Muscle layer of colon (tissue), 2 donors: ENCODE data around the gene FRMD5.
"Not testable (repeated sequence)": the region's sequence is repeated elsewhere in the genome, so short reads cannot be mapped to it uniquely, and the experiment has no call there.

Source experiments
- H3K27ac ChIP-seq: one replicate; pipeline ENCODE4 v1.7.0; 2013; ENCODE audit warnings: low read depth, mild to moderate bottlenecking, low read length, moderate library complexity
- H3K27me3 ChIP-seq, 2 donors: one replicate each; pipeline ENCODE4 v1.7.0; 2013; ENCODE audit warnings: low read length in 2 of 2, mild to moderate bottlenecking in 2 of 2; ENCODE audit not compliant: insufficient read depth in 2 of 2, control insufficient read depth in 1 of 2
- H3K36me3 ChIP-seq: one replicate; pipeline ENCODE4 v1.7.0; 2013; ENCODE audit warnings: mild to moderate bottlenecking, low read length; ENCODE audit not compliant: insufficient read depth
- H3K4me1 ChIP-seq: one replicate; pipeline ENCODE4 v1.7.0; 2013; ENCODE audit warnings: mild to moderate bottlenecking, low read length; ENCODE audit not compliant: insufficient read depth
- H3K4me3 ChIP-seq, 2 donors: one replicate each; pipeline ENCODE4 v1.7.0; 2013; ENCODE audit warnings: low read length in 2 of 2, low read depth in 1 of 2, mild to moderate bottlenecking in 1 of 2, moderate library complexity in 1 of 2
- H3K9ac ChIP-seq: one replicate; pipeline ENCODE4 v1.7.0; 2013; ENCODE audit warnings: low read length
- H3K9me3 ChIP-seq: one replicate; pipeline ENCODE4 v1.7.0; 2013; ENCODE audit warnings: mild to moderate bottlenecking, low read length
- donor health status: abdominal sarcoma.
- donor health status: Adenocarcinoma of cecum.

Gene FRMD5

DNA sequence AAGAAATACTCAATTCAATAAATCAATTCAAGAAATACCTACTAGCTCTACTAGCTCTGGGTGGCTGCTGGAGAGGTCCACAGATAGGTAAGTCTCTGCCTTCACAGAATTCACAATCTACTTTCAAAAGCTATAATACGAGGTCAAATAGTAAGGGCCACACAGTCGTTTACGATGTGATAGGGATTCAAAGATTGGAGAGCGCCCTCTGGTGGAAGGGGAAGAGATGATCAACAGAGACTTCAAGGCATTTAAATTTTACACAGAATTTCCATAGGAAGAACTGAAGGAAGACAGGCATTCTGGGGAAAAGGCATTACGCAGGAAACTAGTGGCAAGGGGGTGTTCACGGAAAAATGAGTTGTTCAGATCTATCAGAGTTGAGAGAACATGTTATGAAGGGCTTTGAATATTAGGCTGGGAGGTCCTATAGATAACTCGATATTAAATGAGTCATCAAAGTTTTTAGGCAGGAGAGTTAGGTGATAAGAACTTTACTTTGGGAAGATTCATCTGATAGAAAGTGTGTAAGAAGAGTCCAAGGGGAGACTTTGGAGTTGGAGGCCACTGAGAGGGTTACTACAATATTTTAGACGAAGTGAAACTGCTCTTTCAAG lies 128.8 kb downstream of the FRMD5 start:
- Histone ChIP-seq H3K4me3 (no peak overlapping the region), H3K9ac (no peak overlapping the region), H3K9me3 (no peaks in the 10 kb centered on the region), H3K27ac (no peak overlapping the region), H3K4me1 (no peaks in the 10 kb centered on the region), H3K27me3 (no peaks in the 10 kb centered on the region), H3K36me3 (no peaks in the 10 kb centered on the region)

DNA sequence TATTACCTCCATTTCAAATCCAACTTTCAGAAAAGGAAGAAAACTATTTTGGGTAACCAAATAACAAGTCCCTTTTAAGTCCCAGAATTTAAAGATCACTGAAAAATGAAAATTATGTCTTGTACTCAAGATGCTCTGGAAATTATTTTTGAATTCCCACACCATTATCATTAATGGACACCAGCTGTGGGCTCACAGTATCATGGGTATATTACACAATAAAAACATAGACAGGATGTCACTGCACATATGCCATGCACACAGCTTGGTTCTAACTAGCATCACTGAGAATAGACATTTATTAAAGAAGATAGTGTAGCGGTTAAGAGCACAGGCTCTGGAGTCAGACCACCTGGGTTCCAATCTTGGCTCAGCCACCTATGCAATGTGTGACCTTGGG lies 130.4 kb downstream of the FRMD5 start:
- Histone ChIP-seq H3K4me1 (no peaks in the 10 kb centered on the region), H3K9ac (no peak overlapping the region), H3K4me3 (no peak overlapping the region), H3K27me3 (no peaks in the 10 kb centered on the region), H3K36me3 (no peaks in the 10 kb centered on the region), H3K9me3 (no peaks in the 10 kb centered on the region), H3K27ac (no peak overlapping the region)

DNA sequence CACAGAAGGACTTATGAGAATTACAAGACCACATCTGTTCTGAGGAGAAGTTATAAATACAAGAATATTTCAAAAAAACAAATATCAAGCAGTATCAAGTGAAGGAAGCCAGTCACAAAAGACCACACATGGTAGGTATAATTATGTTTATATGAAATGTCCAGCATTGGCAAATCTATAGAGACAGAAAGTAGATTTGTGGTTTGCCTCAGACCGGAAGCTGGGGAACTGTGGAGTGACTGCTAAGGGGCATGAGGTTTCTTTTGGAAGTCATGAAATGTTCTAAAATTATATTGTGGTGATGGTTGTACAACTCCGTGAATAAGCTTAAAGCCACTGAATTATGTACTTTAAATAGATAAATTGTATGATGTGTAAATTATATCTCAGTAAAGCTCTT lies 136.9 kb downstream of the FRMD5 start:
- H3K4me1 ChIP-seq: no peaks in the 10 kb centered on the region
- H3K27me3 ChIP-seq: peaks cover 0 to 4% of the 10 kb centered on the region in 2 donors
- H3K9ac ChIP-seq: no peak overlapping the region
- H3K27ac ChIP-seq: no peak overlapping the region
- H3K36me3 ChIP-seq: no peaks in the 10 kb centered on the region
- H3K9me3 ChIP-seq: no peaks in the 10 kb centered on the region
- no peak overlapping the region for H3K4me3 ChIP-seq

DNA sequence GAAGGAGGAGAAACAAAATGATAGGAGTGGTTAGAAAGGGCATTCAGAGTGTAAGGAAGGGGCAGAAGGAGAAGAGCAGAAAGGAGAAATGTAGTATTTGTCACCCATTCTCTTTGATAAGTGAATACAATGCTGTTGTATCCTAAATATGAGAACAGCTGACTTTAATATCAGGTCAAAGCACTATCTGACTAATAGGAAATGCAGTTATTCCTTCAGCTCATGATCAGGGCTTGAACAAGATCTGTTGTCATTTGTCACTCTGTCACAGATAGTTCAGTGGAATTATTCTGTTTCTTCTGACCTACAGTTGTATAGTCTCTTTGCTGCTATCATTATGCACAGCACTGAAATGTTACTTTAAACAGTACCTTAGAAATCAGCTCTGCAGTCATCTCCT lies 149.4 kb downstream of the FRMD5 start:
- no peaks in the 10 kb centered on the region for H3K36me3 ChIP-seq
- no peaks in the 10 kb centered on the region for H3K27me3 ChIP-seq
- no peak overlapping the region for H3K9ac ChIP-seq
- no peaks in the 10 kb centered on the region for H3K4me1 ChIP-seq
- no peak overlapping the region for H3K27ac ChIP-seq
- H3K4me3 ChIP-seq: no peak overlapping the region
- H3K9me3 ChIP-seq: no peaks in the 10 kb centered on the region

DNA sequence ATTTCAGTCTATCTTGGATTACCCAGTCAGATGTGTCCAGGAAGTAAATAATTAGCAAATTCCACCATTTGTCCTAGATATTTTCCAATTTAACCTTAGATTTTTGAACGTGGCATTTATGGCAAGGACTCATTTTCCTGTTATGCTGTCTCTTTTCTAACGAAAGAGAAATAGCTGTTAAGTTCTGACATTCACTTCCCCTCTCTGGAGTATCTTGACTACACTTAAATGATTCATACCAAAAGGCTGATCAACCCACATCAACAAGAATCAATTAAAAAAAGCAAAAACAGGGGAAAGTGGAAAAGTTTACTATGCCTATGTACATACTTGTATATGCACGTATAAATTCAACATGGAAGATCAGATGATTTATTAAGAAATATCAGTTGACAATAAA lies 149.9 kb downstream of the FRMD5 start:
- no peaks in the 10 kb centered on the region for H3K9me3 ChIP-seq
- no peaks in the 10 kb centered on the region for H3K36me3 ChIP-seq
- no peak overlapping the region for H3K4me3 ChIP-seq
- no peak overlapping the region for H3K27ac ChIP-seq
- no peak overlapping the region for H3K9ac ChIP-seq
- H3K4me1 ChIP-seq: no peaks in the 10 kb centered on the region
- H3K27me3 ChIP-seq: no peaks in the 10 kb centered on the region

DNA sequence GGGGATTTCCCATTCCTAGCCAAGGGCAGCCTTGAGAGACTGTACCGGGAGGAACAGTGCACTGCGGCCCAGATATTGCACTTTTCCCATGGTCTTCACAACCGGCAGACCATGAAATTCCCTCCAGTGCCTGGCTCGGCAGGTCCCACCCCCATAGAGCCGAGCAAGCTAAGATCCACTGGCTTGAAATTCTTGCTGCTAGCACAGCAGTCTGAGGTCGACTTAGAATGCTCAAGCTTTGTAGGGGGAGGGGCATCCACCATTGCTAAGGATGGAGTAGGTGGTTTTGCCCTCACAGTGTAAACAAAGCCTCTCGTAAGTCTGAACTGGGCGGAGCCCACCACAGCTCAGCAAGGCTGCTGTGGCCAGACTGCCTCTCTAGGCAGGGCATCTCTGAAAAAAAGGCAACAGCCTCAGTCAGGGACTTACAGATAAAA lies 156.3 kb downstream of the FRMD5 start:
- Histone ChIP-seq H3K27ac (no peak overlapping the region), H3K4me1 (no peaks in the 10 kb centered on the region), H3K36me3 (no peaks in the 10 kb centered on the region), H3K9me3 (no peaks in the 10 kb centered on the region), H3K4me3 (no peak overlapping the region), H3K27me3 (no peaks in the 10 kb centered on the region), H3K9ac (no peak overlapping the region)

GRCh38 chr15:44035781-44036699 lies 159.0 kb downstream of the FRMD5 start:
- no peaks in the 10 kb centered on the region for H3K4me1 ChIP-seq
- no peak overlapping the region for H3K4me3 ChIP-seq
- no peaks in the 10 kb centered on the region for H3K27me3 ChIP-seq
- H3K36me3 ChIP-seq: no peaks in the 10 kb centered on the region
- H3K9me3 ChIP-seq: no peaks in the 10 kb centered on the region
- H3K27ac ChIP-seq: no peak overlapping the region
- H3K9ac ChIP-seq: no peak overlapping the region

GRCh38 chr15:44034933-44035624 lies 160.0 kb downstream of the FRMD5 start:
- Histone ChIP-seq H3K27ac (no peak overlapping the region), H3K27me3 (no peaks in the 10 kb centered on the region), H3K9ac (no peak overlapping the region), H3K36me3 (no peaks in the 10 kb centered on the region), H3K4me3 (no peak overlapping the region), H3K9me3 (no peaks in the 10 kb centered on the region), H3K4me1 (no peaks in the 10 kb centered on the region)

DNA sequence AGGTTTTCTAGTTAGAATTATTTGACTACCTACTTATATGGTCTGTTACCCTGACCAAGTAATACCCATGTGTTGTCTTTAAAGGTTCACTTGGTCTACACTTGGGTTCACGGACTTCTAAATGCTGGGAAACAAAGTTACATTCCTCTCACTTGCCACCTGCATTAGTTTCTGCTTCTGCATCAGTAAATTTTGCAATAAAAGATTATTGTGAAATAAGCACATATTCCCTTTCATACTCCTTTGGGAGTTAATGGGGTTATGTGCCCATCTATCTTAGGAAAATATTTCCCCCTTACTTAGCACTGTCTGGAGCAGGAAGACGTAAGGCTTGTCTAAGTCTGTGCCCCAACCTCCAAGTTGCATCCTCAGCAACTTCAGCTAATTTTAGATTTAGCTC lies 160.7 kb downstream of the FRMD5 start:
- H3K4me1 ChIP-seq: no peaks in the 10 kb centered on the region
- H3K27ac ChIP-seq: no peak overlapping the region
- no peaks in the 10 kb centered on the region for H3K9me3 ChIP-seq
- H3K9ac ChIP-seq: no peak overlapping the region
- H3K27me3 ChIP-seq: no peaks in the 10 kb centered on the region
- no peak overlapping the region for H3K4me3 ChIP-seq
- no peaks in the 10 kb centered on the region for H3K36me3 ChIP-seq

GRCh38 chr15:44033894-44034293 lies 161.2 kb downstream of the FRMD5 start:
- Histone ChIP-seq H3K4me3 (no peak overlapping the region), H3K9me3 (no peaks in the 10 kb centered on the region), H3K36me3 (no peaks in the 10 kb centered on the region), H3K4me1 (no peaks in the 10 kb centered on the region), H3K9ac (no peak overlapping the region), H3K27me3 (no peaks in the 10 kb centered on the region), H3K27ac (no peak overlapping the region)

GRCh38 chr15:44032820-44033219 lies 162.3 kb downstream of the FRMD5 start:
- not testable (repeated sequence) for H3K27me3 ChIP-seq, H3K36me3 ChIP-seq, H3K27ac ChIP-seq, H3K4me3 ChIP-seq, H3K4me1 ChIP-seq, H3K9ac ChIP-seq, H3K9me3 ChIP-seq
